Frontal cortex (tissue), 4 donors: ENCODE measurements around the gene SLC35D2. TPM values are rescaled to one million over a fixed set of nuclear protein-coding genes. Genes with fewer than 3 reads are reported as not detected.
A peak's percentile ranks its signal among the peaks of the same experiment; 100 is the strongest.
"Not testable (repeated sequence)": the region's sequence is repeated elsewhere in the genome, so short reads cannot be mapped to it uniquely, and the experiment has no call there.

Source experiments
- DNase-seq, 2 donors: peaks; one replicate each; pipeline ENCODE4 v3.0.0; 2012; ENCODE audit warnings: low spot score in 2 of 2
- FAIRE-seq: peaks from 2 replicates; lab custom pipeline; 2012; peaks lifted over from hg19 to GRCh38; lab: Jason Lieb, UNC
- total RNA-seq: library from RNA; depleted of rRNA; stranded (reverse); fragments of >200 nt; gene quantifications from one replicate; pipeline ENCODE4 v1.2.3, GENCODE V29; 2014
- donor health status: control.
- donor health status: control.
- donor health status: control.

Gene SLC35D2
- total RNA-seq, 1 donor from 2014 or later, result 2.9 TPM

DNA sequence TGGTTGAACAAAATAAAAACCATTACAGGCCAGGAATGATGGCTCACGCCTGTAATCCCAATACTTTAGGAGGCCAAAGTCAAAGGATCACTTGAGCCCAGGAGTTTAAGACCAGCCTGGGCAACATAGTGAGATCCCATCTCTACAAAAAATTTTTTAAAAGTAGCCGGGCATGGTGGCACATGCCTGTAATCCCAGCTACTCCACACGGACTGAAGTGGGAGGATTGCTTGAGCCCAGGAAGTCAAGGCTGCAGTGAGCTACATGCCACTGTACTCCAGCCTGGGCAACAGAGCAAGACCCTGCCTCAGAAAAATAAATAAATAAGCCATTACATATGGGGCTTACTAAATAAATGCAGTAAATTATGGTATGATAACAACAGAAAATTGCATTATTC lies 61.3 kb downstream of the SLC35D2 start:
- FAIRE-seq, DNase-seq: not testable (repeated sequence)

DNA sequence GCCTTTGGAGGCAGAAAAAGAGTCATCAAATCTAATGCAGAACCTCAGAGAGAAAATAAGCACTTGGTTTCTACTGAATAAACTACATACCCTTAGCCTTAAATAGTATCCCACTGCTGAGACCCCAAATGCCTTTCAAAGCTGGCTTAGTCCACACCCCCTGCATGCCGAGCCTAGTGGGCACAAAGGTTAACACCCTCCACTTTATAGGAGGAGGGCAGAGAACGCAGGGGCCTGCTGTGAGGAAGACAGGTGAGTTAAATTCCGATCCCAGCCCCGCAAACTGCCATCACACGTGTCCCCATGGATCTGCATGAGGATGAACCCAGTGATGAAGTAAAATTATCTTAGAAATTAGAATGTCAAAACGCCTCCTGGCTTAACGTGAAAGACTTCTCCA lies 62.0 kb downstream of the SLC35D2 start:
- FAIRE-seq, result no peak
- no peak for DNase-seq

DNA sequence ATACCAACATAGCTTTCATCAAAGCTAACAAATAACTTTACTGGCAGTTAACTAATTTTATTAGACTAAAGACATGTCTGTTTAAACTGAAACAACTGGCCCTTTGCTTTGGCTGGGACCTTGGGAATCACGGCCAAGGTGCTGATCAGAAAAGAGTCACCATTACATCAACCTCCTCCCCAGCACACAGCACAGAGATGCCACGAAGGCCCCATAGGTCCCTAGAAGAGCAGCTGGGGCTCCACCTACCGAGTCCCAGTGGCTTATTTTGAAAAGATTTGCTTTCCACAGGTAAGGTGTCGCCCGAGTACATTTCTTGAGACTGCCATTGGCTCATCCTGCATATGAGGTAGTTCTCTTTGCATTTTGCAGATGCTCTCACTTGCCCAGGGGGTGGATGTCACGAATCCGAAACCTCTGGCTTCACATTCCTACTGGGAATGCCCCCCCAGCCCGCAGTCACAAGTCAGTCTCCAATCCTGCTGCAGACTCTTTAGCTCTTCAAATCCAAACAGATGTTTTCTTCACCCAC lies 62.7 kb downstream of the SLC35D2 start:
- no peak for DNase-seq

DNA sequence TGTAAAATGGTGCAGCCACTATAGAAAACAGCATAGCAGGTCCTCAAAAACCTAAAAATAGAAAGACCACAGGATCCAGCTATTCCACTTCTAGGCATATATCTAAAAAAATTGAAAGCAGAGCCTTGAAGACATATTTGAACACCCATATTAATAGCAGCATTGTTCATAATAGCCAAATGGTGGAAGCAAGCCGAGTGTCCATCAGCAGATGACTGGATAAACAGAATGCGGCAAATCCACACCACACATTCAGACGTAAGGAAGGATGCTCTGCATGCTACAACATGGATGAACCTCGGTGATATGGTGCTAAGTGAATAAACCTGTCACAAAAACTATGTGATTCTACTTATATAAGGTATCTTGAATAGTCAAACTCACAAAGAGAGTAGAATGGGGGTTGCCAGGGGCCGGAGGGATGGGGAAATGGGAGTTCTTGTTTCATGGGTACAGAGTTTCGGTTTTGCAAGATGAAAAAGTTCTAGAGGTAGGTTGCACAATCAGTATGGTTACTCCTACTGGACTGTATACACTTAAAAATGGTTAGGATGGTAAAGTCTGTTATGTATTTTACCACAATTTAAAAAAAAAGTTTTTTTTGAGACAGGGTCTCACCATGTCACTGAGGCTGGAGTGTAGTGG lies 64.5 kb downstream of the SLC35D2 start:
- DNase-seq (no peak), FAIRE-seq (no peak)

More for the DNA sequence above, 62.7 kb downstream of the SLC35D2 start:
- FAIRE-seq, result no peak

DNA sequence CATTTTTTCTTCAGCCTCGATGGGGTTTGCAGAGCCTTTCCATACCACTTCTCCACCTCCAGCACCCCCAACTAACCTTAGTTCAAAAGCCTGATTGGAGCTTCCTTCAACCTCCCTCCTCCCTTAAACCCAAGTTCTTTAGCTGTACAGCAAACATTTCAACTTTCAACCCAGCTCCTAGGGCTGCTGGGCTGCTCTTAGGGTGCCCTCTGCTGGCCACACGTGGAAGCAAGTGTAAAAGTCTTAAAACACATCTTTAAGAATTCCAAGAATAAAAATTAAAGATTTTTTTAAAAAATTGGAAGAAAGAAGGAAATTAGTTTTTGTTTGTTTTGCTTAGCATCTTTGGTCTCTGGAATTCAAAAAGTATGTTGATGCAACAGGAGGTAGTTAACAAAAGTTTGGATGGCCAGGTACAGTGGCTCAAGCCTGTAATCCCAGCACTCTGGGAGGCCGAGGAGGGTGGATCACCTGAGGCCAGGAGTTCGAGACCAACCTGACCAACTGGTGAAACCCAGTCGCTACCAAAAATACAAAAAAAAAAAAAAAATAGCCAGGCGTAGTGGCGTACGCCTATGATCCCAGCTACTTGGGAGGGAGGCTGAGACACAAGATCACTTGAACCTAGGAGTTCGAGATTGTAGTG lies 66.1 kb downstream of the SLC35D2 start:
- peak; percentile 84 for FAIRE-seq
- DNase-seq, result peak; percentile 19 to 49

DNA sequence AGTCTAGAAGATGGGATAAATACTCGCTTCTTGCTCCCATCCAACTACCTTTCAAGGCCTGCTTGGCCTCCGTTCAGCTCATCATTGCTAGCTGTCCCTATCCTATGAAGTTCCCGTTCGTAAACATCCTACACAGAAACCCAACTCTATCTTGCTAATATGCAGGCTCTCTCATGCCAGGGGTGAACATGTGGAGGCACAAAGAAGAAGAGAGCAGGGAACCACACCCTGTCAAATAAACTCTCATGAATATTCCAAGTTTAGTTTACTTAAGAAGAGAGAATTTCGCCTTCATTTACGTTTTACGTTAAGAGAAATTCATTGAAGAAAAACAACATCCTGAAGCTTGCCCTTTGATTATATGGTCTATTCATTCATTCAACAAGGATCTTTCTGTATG lies 73.7 kb downstream of the SLC35D2 start:
- FAIRE-seq (no peak), DNase-seq (no peak)

DNA sequence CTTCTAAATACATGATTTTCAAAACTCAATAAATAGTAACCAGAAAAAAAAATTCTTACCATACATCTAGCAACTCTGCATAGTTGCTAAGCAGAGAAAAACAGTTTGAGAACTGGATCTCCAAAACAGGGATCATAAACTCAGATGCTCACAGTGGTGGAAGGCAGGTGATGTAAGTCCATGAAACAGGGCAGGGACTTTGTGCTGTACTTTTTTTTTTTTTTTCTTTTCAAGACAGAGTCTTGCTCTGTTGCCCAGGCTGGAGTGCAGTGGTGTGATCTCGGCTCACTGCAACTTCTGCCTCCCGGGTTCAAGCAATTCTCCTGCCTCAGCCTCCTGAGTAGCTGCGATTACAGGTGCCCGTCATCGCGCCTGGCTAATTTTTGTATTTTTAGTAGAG lies 76.6 kb downstream of the SLC35D2 start:
- FAIRE-seq, DNase-seq: not testable (repeated sequence)

DNA sequence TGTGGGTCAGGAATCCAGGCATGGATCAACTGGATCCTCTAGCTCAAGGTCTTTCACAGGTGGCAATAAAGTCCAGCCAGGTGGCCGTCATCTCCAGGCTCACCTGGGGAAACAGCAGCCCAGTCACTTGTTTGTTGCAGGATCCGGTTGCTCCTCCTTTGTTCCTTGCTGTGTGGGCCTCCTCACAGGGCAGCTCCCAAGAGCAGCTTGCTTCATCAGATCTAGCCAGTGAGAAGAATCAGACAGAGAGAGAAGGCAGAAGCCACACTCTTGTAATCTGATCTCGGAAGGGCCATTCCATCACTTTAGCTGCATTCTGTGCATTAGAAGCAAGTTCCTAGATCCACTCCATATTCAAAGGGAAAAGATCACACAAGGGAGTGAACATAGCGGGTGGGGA lies 78.3 kb downstream of the SLC35D2 start:
- no peak for FAIRE-seq
- DNase-seq, result no peak

DNA sequence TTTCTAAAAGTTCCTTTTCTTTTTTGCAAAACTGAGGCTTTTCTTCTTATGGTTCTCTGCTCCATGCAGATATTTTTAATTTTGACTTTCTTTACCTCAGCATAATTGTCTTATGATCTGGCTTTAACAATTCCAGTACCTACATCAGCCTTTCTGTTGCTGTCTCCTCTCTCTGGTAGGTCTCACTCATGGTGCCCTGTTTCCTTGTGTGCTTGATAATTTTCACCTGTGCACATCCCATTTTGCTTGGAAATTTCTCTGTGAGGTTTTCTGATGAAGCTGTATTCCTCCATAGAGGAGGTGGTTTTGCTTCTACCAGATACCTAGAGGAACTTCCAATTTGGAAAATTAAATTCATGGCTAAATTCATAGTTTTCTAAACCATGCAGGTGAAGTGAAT lies 79.3 kb downstream of the SLC35D2 start:
- DNase-seq, result no peak
- FAIRE-seq, result no peak

DNA sequence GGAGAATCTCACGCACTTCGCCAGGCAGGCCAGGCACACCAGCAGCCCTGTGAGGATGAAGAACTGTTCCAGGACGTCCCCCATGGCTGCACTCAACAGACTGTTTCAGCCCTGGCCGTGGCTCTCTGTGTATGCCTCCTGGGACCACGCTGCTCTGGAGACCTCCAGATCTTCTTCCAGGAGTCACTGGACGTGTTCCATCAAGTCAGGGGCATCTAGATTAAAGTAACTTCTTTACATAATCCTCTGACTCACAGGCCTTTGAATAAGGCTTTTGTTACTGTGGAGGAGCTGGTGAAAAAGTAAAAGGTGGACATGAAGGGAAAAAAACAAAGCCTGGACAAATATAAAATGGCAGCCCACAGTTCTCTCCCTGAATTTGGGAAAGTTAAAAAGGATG lies 81.5 kb downstream of the SLC35D2 start, which contains the start of gene HSD17B3:
HSD17B3 (minus strand) TSS at position 156 of the 400 bp plus-strand sequence; CDS start at position 84, 72 bp downstream.
- FAIRE-seq (no peak), DNase-seq (no peak)

DNA sequence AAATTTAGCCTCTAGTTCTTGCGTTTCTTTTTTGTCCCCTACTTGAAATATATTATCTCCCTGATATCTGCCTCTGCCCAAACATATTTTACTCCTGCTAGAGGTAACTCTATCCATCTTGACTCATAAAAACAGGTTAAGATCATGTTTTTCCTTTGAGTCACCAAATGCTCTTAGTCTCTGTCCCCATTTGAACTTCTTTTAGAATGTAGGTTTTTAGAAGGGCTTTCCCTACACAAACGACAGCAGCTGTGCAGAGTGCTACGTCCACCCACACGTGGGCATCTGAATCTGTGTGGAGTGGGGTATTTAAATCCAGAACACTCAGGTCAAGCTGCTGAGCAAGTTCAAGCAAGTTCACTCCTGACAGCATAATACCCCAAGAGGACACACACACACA lies 83.7 kb downstream of the SLC35D2 start:
- FAIRE-seq (no peak), DNase-seq (no peak)

DNA sequence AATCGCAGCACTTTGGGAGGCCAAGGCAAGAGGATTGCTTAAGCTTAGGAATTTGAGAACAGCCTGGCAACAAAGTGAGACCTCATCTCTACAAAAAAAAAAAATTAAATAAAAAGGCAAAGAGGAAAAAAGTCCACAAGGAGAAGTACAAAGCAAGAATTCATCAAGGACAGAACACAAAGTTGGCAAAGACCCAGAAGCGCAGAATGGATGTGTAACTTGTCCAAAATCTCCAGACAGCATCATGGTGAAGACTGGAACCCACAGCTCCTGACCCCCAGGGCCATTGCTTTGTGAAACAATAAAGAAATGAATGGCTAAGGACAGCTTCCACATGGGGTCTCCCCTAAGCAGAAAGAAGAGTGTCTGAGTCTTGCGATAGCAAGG lies 89.4 kb downstream of the SLC35D2 start:
- no peak for FAIRE-seq
- no peak for DNase-seq

DNA sequence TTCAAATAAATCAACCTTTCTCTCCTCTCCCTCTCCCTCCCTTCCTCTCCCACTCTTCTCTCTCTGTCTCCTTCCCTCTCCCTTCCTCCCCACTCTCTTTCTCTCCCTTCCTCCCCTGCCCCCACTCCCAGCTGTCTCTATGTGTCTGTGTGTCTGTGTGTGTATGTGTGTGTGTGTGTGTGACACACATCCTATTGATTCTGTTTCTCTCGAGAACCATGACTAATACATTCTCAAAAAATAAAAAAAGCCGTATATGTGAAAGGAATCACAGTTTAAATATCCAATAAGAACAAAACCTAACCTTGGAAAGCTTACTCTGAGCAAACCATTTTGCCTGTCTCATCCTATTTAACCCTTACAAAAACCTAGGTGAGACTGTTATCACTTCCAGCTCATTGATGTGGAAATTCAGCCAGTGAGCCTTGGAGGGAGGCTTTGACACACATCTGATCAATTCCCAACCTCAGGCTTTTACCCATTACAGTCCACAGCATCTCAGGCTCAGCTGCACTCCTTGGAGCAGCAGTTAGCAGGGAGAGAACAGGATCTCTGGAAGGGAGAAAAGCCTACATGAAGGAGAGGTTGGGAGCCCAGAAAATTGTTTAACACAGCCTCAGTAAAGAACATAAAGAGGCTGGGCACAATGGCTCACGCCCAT lies 89.9 kb downstream of the SLC35D2 start:
- DNase-seq (no peak), FAIRE-seq (no peak)

DNA sequence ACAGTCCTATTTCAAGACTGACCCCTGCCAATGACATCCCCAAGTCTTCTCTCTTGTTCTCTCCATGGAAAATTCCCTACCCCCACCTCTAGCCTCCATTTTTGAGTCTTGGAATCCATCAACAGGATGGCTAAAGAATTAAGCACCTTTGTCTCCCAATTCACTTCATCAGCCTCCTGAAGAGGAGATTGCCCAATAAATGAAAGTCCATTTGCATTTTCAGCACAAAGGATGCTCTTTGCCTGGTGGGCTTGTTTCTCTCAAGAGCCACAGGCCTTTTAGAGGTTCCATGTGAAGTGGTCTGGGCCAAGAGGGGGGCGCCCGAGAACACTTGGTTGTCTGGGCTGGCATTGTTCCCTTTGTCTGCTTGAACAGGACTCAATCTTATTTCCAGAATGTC lies 94.1 kb downstream of the SLC35D2 start:
- DNase-seq (no peak), FAIRE-seq (no peak)

DNA sequence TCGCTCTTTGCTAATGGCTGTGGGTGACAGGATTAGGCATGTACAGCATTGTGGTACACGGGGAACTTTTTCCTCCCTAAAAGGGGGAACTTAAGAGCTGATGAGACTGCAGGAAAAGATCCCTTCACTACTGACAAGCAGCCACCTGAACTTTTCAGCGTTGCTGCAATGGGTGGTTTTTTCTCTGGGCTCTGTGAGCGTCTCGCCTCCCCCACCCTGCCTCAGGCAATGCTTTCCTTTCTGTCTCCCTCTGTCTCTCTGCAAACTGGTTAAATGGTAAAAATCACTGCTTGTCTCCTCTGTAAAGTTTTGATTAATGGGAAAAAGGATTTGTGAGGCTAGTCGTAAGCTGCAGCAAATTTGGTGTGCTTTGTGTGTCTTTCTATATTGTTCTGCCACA lies 101.9 kb downstream of the SLC35D2 start:
- DNase-seq, result no peak
- FAIRE-seq, result no peak

DNA sequence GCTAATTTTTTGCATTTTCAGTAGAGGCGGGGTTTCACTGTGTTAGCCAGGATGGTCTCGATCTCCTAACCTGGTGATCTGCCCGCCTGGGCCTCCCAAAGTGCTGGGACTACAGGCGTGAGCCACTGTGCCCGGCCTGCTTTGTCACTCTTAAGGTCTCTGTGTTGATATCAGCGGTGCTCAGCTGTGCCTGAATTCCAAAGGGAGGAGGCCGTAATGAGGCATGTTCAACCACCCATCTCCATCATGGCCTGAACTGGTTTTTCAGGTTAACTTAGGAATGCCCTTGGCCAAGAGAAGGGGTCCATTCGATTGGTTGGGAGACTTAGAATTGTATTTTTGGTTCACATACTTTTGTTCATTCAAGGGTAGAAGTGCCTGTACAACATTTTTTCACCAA lies 103.6 kb downstream of the SLC35D2 start:
- FAIRE-seq (no peak), DNase-seq (no peak)

DNA sequence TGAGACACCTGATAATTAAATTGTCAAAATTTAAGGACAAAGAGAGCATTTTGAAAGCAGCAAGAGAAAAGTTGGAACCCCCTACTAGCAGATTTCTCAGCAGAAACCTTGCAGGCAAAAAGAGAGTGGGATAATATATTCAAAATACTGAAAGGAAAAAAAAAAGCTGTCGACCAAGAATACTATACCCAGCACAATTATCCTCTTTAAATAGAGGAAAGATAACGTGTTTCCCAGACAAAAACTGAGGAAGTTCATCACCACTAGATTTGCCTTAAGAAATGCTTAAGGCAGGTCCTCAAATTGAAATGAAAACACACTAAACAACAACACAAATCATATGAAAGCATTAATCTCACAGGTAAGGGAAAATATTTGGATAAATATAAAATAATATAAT lies 108.6 kb downstream of the SLC35D2 start:
- FAIRE-seq, result no peak

More for the DNA sequence above, 108.6 kb downstream of the SLC35D2 start:
- DNase-seq, result no peak
